ENCODE results near the gene DCXR.

DCXR gene

GRCh38 chr17:81991684-81992305, 45.7 kb downstream of the DCXR start (continued):
- no peak for TF ChIP-seq PRDM1 (tag by site-specific recombination; IDR thresholded peaks at IDR 0.05)
- no peak for TF ChIP-seq ZNF266 (tag by site-specific recombination; IDR thresholded peaks at IDR 0.05; ENCODE audit: low read depth)
- TF ChIP-seq GLIS2 (tag by site-specific recombination; IDR thresholded peaks at IDR 0.05) = peak; percentile 21
- TF ChIP-seq ZBTB20 (tag by site-specific recombination; IDR thresholded peaks at IDR 0.05) = peak; percentile 98
- TF ChIP-seq SP7 (tag by site-specific recombination; IDR thresholded peaks at IDR 0.05) = peak; percentile 50
- peak; percentile 85 for TF ChIP-seq ZBTB8A (tag by site-specific recombination; IDR thresholded peaks at IDR 0.05)
- TF ChIP-seq RBAK (tag by site-specific recombination; IDR thresholded peaks at IDR 0.05) = no peak
- no peak for TF ChIP-seq ZNF362 (tag by site-specific recombination; IDR thresholded peaks at IDR 0.05)
- no peak for TF ChIP-seq ZNF701 (tag by site-specific recombination; IDR thresholded peaks at IDR 0.05)
- TF ChIP-seq KLF9 (tag by site-specific recombination; IDR thresholded peaks at IDR 0.05; ENCODE audit: low read depth) = no peak
- no peak for TF ChIP-seq ZNF777 (tag by site-specific recombination; IDR thresholded peaks at IDR 0.05; ENCODE audit: borderline replicate concordance)
- peak; percentile 77; the same call in 1 of the 2 replicates for TF ChIP-seq ZNF660 (tag by site-specific recombination; IDR thresholded peaks at IDR 0.05)
- no peak for TF ChIP-seq ZNF645 (tag by site-specific recombination; IDR thresholded peaks at IDR 0.05)
- peak; percentile 97 for TF ChIP-seq ZNF600 (tag by site-specific recombination; IDR thresholded peaks at IDR 0.05)
- no peak for TF ChIP-seq ZNF624 (tag by site-specific recombination; IDR thresholded peaks at IDR 0.05)
- TF ChIP-seq BCL6B (tag by site-specific recombination; IDR thresholded peaks at IDR 0.05) = no peak
- TF ChIP-seq ZFP3 (tag by site-specific recombination; IDR thresholded peaks at IDR 0.05; ENCODE audit: low read depth) = no peak
- no peak for TF ChIP-seq ZNF169 (tag by site-specific recombination; IDR thresholded peaks at IDR 0.05)
- TF ChIP-seq ZNF837 (tag by site-specific recombination; IDR thresholded peaks at IDR 0.05) = no peak
- TF ChIP-seq ZNF148 (tag by site-specific recombination; IDR thresholded peaks at IDR 0.05; ENCODE audit: borderline replicate concordance) = no peak
- no peak for TF ChIP-seq ZNF843 (tag by site-specific recombination; IDR thresholded peaks at IDR 0.05)
- TF ChIP-seq SETDB1 (IDR thresholded peaks at IDR 0.05; ENCODE audit: insufficient read length, low read length) = no peak
- TF ChIP-seq BCL11A (tag by site-specific recombination; IDR thresholded peaks at IDR 0.05; ENCODE audit: low read depth) = no peak
- no peak for TF ChIP-seq SALL2 (tag by site-specific recombination; IDR thresholded peaks at IDR 0.05; ENCODE audit: borderline replicate concordance)
- TF ChIP-seq WT1 (tag by site-specific recombination; IDR thresholded peaks at IDR 0.05) = no peak
- no peak for TF ChIP-seq YY1 (tag by site-specific recombination; IDR thresholded peaks at IDR 0.05)
- TF ChIP-seq KLF16 (tag by site-specific recombination; IDR thresholded peaks at IDR 0.05) = no peak
- TF ChIP-seq ZNF211 (tag by site-specific recombination; IDR thresholded peaks at IDR 0.05; ENCODE audit: low read depth) = no peak
- TF ChIP-seq ZBTB48 (tag by site-specific recombination; IDR thresholded peaks at IDR 0.05) = no peak
- no peak for TF ChIP-seq ZNF549 (tag by site-specific recombination; IDR thresholded peaks at IDR 0.05)
- TF ChIP-seq ZSCAN5A (tag by site-specific recombination; IDR thresholded peaks at IDR 0.05) = no peak
- TF ChIP-seq KLF17 (tag by site-specific recombination; IDR thresholded peaks at IDR 0.05) = 0 out of 2 replicates have a peak, but pooled peaks have one; percentile 11
- TF ChIP-seq ZBTB17 (tag by site-specific recombination; IDR thresholded peaks at IDR 0.05) = peak; percentile 64
- TF ChIP-seq TCF7L2 (IDR thresholded peaks at IDR 0.05; ENCODE audit: borderline replicate concordance, low read depth, low read length) = no peak
